ENCODE data around the gene AFTPH.
"Not testable (repeated sequence)": the region's sequence is repeated elsewhere in the genome, so short reads cannot be mapped to it uniquely, and the experiment has no call there.

AFTPH gene

DNA sequence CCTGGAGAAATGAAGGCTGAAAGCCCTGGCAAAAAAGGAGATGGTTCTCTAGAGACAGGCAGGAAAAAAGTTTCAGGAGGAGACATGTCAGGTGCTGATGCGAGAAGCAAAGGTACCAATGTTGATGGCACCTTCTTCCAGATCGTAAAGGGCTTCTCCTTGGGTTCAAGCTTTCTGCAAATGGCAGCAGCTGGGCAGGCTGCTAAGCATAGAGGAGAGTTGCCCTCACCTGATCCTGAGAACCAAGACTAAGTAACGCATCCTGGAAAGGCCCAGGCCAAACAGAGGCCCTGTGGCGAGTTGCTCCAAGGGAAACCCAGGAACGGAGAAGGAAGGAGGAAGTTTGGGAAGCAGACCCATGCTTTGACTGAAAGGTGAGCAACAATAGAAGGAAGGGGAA, 23.6 kb upstream of the AFTPH start:
- no peak for DNase-seq (ENCODE audit: low read depth)

DNA sequence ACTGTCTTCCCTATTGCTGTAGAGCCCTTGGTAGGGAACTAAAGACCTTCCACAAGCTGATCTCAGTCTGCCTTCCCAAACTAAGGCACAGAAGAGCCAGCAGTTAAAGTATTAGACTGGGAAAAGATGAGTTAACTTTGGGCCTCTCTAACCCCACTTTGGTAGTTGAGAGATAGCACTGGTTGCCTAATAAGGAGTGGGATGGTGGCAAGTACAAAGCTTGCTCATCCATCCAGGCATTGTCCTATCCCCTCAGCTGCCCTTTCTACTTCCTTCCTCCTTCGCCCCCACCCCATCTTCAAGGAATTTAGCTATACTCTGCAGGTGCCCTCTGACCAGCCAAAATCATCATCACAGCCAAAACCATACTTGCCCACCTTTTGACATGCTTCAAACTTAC, 22.2 kb upstream of the AFTPH start:
- DNase-seq (ENCODE audit: low read depth): no peak

DNA sequence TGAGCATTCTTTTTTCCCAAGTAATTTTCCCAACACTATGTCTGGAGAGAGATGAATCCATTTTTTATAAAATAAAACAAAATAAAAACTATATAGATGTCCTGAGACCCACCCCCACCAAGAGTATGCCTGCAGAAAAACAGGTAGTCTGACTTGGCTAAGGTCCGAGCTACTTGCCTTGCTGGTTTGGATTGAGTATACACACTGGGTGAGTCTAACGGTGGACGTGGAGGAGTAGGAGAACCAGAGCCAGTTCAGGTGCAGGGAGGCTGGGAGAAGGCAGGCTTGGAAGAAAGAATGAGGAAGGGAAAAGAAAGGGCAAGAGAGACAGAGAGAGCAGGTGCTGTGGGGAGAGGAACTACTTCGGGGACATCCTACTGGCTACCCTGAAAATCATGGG, 21.3 kb upstream of the AFTPH start:
- DNase-seq (ENCODE audit: low read depth): no peak

DNA sequence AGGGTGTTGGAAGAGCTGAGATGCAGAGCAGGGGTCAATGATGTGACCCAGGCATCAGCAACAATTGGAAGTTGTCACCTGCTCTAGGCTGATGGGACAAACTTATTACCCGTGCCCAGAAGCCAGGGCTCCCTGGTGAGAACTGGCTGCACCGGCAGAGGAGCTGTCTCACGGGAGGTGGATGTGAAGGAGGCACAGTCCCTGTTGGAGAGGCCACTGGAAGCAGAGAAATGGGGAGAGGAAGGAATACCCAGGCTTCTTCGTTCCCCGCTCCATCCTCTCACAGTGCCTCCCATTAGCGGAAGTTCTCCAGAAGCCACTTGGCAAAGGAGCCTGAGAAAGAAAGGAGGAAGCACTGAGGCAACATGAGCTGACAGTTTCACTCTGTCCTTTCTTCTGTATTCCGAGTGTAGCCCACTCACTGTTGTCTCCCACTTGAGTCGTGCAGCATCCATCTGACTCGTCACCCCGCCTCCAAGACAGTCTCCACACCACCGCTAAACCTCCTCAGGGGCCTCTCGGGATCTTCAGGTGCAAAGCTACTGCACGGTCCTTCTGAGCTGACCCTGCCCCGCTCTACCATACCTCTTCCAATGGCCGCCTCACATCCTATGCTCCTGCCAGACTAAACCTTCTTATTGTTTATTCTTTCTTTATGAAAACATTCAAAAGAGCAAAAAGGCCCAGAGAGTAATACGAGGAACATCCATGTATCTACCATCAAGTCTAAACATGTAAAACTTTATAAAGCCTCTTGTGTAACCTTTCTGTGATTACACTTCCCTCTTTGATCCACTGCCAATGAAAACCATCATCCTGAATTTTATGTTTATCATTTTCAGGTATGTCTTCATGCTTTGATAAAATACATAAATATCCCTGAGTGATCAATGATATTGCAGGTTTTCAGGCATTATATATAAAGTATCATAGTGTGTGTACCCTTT, 19.1 kb upstream of the AFTPH start:
- DNase-seq (ENCODE audit: low read depth): no peak

DNA sequence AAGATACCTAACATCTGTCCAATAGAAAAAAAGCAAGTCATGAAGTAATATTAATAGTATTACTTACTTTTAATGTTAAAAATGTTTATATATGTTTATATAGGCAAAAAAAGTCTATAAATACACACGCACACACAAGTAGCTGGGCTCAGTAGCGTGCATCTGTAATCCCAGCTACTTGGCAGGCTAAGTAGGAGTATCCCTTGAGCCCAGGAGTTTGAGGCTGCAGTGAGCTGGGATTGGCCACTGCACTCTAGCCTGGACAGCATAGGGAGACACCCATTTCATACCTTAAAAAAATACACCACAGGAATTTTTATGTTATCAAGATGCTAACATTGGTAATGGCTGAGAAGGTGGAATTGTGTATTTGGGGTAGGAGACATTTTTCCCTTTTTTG, 17.4 kb upstream of the AFTPH start:
- no peak for DNase-seq (ENCODE audit: low read depth)

DNA sequence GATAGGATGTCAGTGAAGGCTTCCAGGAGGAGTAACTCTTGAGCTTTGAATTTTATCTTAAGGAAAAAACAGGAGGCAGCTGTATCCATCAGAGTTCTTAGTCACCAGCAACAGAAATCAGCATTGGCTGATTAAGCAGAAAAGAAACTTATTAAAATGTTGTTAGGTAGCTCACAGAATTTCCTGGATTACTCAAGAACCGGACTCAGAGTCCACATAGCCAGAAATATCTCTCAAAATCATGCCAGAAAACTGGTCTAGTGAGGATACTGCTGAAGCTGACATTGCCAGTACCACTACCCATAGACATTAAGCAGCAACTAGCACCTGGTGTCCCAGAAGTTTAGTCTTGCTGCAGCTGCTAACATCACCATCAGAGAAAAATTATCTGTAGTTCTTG, 10.1 kb upstream of the AFTPH start:
- no peak for DNase-seq (ENCODE audit: low read depth)

DNA sequence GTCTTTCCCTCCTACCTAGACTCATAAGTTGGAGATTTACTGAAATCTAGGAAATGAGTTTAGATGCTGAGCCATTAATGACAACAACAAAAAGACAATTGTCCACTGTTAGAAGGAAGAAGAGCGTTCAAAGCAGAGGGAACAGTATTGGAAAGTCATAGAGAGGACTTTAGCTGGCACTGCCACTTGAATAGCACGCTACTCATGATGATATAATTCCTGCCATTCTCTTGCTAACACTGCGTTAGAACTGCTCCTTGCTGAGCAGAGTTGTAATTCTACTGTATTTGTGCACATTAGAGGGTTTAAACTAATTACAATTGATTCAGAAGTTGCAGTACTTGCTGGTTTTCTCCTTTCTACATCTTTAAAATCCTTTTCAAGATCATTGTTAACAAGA, 9.0 kb upstream of the AFTPH start:
- DNase-seq (ENCODE audit: low read depth): no peak

DNA sequence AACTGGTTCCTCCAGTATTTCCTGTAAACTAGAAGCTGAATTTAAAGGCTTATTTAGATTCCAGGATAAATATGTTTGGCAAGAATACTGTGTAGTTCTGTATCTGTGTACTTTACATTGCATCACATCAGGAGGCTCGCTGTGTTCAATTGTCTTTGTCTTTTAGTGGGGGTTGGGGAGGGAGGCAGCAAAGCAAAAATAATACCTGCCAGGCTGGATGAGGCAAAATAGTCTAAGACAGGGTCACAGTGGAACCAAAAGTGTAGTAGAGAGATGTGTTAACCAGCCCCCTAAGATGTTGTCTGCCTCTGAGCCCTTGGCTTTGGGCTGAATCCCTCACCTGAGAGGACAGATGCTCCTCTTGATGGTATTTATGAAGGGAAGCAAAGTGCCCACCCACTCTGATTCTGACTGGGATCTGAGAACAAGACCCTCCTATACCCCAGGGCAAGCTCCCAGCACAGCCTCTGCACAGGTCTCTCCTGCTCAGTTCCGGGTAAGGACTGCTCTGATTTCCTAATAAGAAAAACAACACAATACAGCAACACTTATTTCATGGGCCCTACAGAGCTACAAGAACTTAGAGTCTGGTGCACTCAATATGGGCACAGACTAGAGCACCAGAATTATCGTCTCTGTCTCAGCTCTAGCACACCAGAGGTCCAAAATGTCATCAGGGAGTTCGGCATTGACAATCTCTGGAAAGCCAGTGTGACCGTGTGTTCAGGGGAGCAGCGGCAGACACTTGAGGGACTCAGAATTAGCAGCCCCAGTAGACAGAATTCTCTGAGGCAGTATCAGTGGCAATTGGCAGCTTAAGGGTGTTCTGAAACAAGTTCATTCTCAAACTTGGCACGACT, 7.2 kb upstream of the AFTPH start:
- no peak for DNase-seq (ENCODE audit: low read depth)

DNA sequence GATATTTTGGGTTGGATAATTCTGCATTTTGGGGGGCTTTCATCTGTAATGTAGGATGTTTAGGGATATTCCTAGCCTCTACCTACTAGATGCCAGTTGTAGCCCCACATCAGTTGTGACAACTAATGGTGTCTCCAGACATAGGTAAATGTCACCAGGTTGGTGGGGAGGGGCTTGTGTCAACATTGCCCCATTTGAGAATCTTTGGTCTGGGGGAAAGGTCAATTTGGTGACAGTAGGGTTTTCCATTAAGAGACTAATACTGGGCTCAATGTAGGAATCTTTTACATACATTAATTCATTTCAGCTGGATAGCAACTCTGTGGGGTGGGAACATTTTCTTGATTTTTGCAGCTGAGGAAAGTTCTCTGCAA, 6.6 kb upstream of the AFTPH start:
- DNase-seq (ENCODE audit: low read depth): no peak

DNA sequence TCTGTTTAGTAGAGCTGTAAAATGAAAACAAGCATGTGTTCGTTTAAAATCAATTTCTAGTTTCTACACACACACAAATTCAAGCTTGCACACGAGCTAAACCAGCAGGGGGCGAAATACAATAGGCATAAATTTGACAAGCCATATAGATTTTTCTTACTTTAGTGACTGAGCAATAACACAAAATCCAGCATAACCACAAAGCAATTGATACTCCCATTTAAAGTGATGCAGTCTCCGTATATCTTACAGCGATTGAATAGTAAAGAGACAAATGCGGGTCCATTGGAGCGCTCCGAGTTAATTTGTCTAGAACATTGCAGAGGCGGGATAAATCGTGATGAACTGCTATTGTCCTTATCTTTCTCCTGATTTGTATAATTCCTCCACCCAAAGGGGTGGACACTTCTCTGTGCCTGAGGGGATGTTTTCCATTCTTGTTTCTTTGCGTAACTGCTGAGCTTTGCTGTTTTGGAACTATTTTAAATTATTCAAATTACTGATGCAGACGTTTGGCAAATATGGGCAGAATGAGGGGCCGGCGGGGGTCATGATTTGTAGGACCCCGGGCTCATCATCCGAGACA, 1.2 kb upstream of the AFTPH start:
- peak; percentile 71 for DNase-seq (ENCODE audit: low read depth)

DNA sequence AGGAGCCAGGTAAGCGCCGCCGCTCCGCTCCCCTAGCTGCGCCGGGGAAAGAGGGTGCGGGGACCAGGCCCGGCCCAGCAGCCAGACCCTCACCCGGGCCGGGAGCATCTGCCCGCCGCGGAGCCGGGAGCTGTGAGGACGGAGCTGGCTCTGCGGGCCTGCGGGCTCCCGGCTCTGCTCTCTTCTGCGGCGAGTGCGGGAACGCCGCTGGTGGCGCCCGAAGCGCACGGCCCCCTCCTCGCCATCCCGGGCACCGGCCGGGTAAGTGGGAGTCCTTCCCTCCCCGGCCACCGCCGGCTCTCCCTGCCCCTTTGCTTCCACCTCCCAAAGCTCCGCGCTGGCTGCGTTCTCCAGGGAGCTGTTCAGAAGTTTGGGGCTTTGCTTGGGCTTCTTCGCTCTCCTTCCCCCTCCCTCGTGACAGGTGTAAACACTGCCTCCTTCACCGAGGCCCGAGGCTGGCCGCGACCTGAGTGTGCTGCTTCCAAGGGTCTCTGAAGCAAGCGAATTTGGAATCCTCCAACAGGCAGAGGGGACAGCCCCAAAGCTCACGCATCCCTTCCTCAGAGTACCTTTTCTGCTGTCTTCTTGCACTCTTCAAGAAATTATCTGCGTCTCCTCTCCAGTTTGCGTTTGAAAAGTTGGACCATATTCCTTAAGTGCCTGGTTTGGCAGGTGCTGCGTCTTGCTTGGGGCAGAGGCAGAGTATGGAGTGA, 632 bp downstream of the AFTPH start:
- DNase-seq (ENCODE audit: low read depth): peak; percentile 11

DNA sequence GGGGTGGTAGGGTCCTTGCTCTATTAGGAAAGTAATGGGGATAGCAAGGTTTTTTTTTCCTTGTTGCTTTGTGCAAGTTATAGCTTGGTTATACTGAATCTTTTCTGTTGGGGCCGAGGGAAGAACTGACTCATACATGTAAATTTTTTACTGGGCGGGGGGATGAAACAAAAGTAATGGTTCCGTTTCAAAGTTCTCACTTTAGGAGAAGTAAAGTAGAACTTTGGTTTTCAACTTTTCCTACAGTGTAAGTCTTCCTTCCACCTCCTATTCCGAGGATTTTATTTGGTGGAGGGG, 1.1 kb downstream of the AFTPH start:
- no peak for DNase-seq (ENCODE audit: low read depth)

DNA sequence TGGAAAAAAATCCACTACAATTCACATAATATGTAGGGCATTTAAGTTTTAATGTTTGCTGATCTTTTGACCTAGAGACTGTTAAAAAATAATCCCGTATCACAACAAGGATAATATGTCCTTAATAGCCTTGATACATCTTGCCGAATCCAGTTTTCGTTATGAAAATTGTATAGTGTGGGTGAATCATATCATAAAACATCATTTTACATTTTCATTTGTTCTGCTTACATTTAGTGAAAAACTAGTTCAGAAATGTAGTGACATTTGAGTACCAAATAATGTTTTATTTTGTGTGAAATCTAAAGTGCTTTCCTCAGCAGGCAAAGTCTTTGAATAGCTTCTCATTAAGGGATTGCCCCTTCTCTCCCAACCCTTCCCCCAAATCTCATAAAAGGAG, 1.9 kb downstream of the AFTPH start:
- DNase-seq (ENCODE audit: low read depth): no peak

DNA sequence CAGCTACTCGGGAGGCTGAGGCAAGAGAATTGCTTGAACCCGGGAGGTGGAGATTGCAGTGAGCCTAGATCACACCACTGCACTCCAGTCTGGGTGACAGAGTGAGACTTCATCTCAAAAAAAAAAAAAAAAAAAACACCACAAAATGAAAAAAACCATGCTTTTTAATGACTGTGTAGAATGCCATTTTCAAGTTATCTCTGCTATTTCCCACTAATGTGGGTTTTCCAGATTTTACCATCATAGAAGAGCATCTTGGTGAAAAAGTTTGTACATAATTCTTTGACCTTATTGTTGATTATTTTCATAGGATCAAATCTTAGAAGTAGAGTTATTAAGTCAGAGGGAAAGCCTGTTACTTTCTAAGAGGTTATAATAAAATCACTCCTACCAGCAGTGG, 6.8 kb downstream of the AFTPH start:
- not testable (repeated sequence) for DNase-seq (ENCODE audit: low read depth)

DNA sequence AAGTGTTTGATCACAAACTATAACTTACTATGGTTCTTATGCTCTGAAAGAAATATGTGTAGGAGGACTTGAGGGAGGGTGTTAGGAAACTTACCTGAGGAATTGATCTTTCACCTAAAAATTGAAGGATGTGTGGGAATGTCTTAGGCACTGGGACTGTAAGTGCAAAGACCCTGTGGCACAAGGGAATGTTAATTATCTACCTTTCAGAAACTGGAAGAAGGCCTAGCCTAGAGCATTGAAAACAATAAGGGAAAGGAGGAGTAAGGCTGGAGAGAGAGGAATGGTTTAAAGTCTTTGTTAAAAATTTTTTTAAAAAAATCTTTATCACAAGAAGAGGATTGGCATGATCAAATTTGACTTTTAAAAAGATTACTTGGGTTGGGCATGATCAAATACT, 7.9 kb downstream of the AFTPH start:
- no peak for DNase-seq (ENCODE audit: low read depth)

DNA sequence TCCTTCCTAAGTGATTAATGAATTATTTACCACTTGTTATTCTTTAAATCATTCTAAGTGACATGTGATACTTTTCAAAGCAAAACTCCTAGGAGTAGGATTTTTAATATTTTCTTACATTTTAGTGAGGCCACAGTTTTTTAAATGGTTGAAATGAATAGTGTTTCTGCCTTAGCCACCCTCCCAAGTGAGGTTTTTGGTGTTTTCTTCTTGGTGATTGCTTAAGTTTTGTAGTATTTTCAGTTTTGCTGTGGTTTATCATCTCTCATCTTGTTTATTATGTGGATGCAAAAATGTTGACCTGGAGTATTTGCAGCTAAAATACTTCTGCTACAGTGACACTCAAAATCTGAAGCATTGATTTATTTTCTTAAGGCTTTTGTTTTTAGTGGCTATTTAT, 9.8 kb downstream of the AFTPH start:
- DNase-seq (ENCODE audit: low read depth): no peak

DNA sequence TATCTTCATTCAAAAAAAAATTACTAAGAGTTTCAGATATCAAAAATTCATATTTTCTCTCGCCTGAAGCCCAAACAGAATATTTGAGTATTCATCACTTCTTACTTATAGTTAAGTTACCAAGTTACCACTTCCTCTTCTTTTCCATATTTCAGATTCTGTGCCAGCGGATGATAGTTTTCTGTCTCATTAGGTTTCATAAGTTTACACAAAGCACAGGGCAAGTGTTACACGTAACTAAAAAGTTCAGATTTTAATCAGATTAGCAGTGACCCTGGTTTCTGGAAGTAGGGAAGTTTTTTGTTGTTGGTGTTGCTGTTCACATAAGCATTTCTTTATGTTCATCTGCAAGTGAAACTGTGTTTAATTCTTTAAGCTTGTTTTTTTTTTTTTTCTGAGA, 10.2 kb downstream of the AFTPH start:
- no peak for DNase-seq (ENCODE audit: low read depth)

DNA sequence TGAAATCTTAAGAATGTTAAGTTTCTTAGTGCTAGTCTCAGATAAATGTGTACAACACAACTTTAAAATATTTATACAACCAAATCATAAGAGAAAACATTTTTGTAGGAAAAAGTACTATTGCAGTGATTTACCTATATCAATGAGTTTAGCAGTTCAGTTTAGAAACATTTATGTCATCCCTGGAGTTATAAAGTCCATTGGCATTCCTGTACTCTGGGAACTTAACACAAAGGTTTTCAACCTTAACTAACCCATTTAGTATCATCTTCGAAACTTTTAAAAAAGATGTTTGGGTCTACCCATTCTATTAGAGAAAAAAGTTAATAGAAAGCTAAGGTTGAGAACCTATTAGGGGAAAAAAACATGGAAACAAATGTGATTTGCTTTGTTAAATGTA, 10.9 kb downstream of the AFTPH start:
- no peak for DNase-seq (ENCODE audit: low read depth)

DNA sequence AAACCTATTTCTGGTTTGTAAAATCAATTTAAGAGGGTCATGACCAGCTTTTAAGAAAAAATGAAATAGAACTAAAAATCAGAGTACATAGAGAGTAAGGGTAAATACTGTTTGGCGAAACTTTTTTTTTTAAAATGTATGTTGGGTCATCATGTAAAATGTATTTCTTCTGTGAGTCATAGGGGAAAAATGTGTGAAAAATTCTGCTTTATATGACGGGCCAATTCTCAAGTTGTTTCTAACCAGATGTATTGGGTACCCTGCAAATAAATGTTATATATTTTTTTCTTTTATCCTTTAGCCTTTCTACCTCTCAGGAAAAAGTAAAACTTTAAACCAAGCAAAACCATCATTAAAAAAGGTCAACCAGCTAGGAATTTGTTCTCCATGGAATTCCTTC, 13.9 kb downstream of the AFTPH start:
- DNase-seq (ENCODE audit: low read depth): peak; percentile 30

DNA sequence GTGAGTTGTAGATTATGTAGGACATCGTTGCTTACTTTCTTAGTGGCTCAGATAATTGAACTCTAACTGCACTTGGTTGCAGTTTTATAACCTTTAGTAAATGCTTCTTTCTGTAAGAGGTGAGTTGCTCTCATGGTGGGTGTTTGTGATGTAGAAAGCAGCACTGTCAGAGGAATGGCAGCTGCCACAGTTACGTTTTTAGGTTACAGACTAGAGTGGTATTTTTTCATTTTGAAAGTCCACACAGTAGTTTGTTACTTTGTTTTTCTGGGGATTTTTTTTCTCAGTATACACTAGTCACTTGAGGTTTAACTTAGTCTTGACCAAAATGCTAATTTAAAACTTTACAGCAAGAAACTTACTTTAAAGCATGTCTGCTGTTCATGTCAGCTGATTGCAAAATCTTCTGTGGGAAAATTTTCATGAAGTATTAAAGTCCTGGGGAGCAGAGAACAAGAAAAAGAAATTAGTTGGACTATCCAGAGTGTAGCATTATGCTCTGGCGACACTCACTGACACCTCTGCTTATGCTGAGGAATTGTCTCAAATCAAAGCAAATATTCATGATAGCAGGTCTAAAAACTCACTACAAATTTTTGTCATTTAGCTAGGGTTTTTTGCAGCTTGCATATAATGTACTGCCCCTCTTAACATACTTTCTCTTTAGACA, 14.8 kb downstream of the AFTPH start:
- DNase-seq (ENCODE audit: low read depth): peak; percentile 35

DNA sequence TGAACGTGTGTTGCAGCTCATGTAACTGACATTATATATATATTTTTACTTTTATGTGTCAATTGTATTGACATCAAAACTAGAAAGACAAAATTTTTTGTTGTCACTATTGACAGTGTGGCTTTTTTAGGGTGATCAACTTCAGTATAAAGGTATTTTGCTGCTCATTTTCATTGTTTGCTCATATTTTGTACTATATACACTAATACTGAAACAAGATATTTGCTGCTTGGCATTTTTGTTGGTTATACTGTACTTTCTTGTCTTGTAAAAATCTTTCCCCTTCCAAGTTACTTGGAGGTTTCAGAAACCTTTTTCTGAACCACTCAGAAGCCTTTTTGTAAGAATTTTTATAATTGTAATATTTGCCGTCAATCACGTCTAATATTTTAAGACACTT, 16.5 kb downstream of the AFTPH start:
- DNase-seq (ENCODE audit: low read depth): no peak

DNA sequence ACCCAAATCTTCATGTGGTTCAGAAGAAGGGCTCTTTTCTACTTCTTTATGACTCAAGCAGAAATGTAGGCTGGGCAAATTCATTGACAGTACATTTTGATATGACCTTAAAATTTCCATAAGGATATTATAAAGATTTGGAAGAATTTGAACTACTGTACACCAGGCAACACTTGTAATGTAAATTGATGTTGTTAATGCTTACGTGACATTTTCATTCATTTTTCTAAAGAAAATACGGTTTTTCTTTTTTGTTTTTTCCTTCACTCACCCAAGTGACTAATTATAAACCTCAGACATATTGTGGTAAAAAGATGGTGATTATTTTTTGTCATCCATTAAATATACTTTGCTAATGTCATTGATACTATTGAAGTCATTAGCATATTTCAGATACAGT, 17.4 kb downstream of the AFTPH start:
- no peak for DNase-seq (ENCODE audit: low read depth)
